Urinary bladder (tissue), 4 donors: ENCODE results near the gene ATP10D. TPM values are rescaled to one million over a fixed set of nuclear protein-coding genes. Genes with fewer than 3 reads are reported as not detected.

ENCODE experiments used
- DNase-seq: peaks from one replicate; pipeline ENCODE4 v3.0.0-alpha.2; 2015; ENCODE audit errors: extremely low spot score
- H3K27ac ChIP-seq: one replicate; pipeline ENCODE4 v1.5.1; 2013; ENCODE audit warnings: low read depth, mild to moderate bottlenecking, moderate library complexity
- H3K36me3 ChIP-seq: one replicate; pipeline ENCODE4 v1.6.1; 2013; ENCODE audit warnings: mild to moderate bottlenecking, moderate library complexity; ENCODE audit not compliant: insufficient read depth
- H3K4me1 ChIP-seq: one replicate; pipeline ENCODE4 v1.6.1; 2013; ENCODE audit warnings: mild to moderate bottlenecking, moderate library complexity; ENCODE audit not compliant: insufficient read depth
- H3K4me3 ChIP-seq: one replicate; pipeline ENCODE4 v1.5.1; 2013; ENCODE audit warnings: low read depth, low read length
- WGBS: extraction: QIAGEN DNeasy Blood & Tissue Kit; methylation state at CpG from one replicate; pipeline ENCODE4 v1.1.7; 2013; 5-methylcytosine and 5-hydroxymethylcytosine counted together
- polyA plus RNA-seq: library from polyadenylated mRNA; stranded (reverse); fragments of 200-250 nt; gene quantifications from one replicate; pipeline ENCODE4 v1.2.3, GENCODE V29; 2013
- total RNA-seq: library from RNA; depleted of rRNA; stranded (reverse); fragments of >200 nt; gene quantifications from one replicate; pipeline ENCODE4 v1.2.3, GENCODE V29; 2014
- donor health status: healthy with polysubstance abuse.
- donor health status: healthy.

ATP10D gene
- total and polyA plus RNA-seq, 2 donors, result 12.3 to 38.3 TPM

- H3K4me3 ChIP-seq, result no peak overlapping the region
- H3K27ac ChIP-seq, result no peak overlapping the region
- no peaks in the 10 kb centered on the region for H3K36me3 ChIP-seq
- no peaks in the 10 kb centered on the region for H3K4me1 ChIP-seq
- DNase-seq, result no peak
- 95% methylated on average over 3 of the region's 3 CpGs for WGBS
Observed at GRCh38 chr4:47606482-47606881, 121.4 kb downstream of the ATP10D start.

DNA sequence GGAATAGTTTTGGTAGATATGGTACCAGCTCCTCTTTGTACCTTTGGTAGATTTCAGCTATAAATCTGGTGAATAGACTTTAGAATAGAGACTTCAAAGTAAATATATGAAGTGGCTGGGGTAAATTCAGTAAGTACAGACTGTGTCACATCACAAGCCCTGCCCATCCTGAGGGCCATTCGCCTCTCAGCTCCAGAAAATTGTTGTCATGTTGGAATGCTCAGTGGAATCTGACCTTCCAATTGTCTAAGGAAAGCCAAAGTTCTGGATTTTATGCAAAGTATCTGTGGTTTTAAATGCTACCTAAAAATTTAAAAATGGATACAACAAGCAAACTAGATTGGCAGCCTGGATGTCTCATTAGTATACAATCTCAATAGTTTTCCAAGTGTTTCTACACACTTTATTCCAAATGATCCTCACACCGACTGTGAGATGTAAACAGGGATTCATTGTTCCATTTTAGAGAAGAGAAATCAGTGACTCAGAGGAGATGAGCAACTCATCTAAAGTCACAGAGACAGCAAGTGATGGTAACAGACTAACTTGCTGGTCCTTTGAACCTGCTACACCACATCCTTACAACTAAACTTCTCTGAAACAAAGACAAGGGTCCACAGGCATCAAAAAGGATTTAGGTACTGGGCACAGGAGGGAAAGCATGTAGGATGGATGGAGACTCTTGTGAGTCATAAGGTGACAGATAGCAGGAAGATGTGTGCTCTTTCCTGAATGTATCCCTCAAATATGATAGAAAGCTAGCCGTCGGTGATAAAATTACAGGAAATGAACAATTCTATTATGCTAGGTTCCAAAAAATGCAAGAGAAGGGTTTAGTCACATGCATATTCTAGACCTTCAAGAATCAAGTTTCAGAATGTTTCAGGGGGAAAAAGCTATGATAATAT is 127.3 kb downstream of the ATP10D start:
- H3K4me1 ChIP-seq, result no peaks in the 10 kb centered on the region
- WGBS, result 79% methylated on average over 4 of the region's 4 CpGs
- DNase-seq, result no peak
- H3K4me3 ChIP-seq, result no peak overlapping the region
- H3K27ac ChIP-seq, result no peak overlapping the region
- H3K36me3 ChIP-seq, result no peaks in the 10 kb centered on the region

DNA sequence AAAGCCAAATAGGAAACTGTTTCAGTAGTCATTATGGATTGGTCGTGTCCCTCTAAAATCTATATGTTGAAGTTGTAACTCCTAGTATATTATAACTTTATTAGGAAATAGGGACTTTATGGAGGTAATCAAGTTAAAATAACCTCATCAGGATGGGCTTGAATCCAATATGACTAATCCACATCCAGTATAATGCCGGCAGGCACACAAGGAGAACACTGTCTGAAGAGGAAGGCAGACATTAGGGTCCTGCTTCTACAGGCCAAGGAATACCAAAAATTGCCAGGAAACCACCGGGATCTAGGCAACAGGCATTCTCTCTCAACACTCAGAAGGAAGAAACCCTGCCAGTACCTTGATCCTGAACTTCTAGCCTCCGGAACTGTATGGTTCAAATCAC is 130.3 kb downstream of the ATP10D start:
- Histone ChIP-seq H3K4me1 (no peaks in the 10 kb centered on the region), H3K36me3 (no peaks in the 10 kb centered on the region), H3K4me3 (no peak overlapping the region), H3K27ac (no peak overlapping the region)
- 81% methylated on average over 4 of the region's 4 CpGs for WGBS
- no peak for DNase-seq

DNA sequence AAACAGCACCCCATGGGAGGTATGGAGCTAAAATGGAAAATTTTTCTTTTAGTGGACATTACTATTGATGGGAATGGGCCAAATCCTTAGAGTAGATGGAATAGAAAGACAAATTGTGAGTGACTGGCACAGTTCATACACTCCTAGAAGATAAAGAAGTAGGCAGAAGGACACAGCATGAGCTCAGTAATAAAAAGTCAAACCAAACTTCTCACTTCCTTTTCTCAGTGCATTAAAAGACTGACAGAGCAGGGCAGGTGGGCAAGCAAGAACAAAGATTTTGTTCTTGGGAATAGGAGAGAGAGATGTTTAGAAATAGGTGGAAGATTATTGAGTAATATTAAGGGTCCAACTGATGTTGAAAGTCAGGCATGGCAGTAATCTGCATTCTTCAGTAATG is 132.5 kb downstream of the ATP10D start:
- no peak overlapping the region for H3K4me3 ChIP-seq
- H3K36me3 ChIP-seq, result no peaks in the 10 kb centered on the region
- no peaks in the 10 kb centered on the region for H3K4me1 ChIP-seq
- H3K27ac ChIP-seq, result no peak overlapping the region
- no peak for DNase-seq

DNA sequence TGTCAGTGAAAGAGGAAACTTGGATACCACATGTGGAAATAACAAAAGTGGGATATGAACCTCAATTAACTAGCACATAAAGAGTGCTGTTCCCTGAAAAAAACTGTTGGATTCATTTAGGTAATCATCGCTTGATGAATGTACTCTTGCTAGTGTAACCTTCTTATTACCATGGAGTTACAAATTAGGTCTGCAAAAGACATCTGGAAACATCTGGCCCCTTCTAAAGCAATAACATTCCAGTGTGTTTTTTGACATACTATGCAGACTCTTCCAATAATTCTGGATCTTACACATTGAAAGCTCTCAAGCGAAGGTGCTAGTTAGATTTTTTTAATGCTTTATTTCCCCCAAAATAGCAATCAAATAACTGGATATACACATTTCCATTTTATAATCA is 134.6 kb downstream of the ATP10D start:
- 63% methylated on average over 2 of the region's 2 CpGs for WGBS

DNA sequence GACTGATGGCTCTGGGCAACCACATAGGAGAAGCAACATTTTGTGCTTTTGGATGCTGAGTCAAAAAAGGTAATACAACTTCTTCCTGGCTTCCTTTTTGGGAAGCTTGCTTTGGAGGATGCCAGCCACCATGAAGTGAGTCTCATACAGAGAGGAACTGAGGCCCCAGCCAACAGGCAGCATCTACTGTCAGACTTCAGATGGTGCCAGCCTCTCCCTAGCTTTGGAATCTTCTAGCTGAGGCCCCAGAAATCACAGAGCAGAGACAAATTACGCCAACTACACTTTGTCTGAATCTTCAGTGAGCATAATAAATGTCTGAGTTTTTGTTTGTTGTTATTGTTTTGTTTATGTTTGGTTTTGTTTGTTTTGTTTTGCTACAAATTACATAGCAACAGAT is 136.1 kb downstream of the ATP10D start:
- Histone ChIP-seq H3K36me3 (no peaks in the 10 kb centered on the region), H3K4me3 (no peak overlapping the region), H3K27ac (no peak overlapping the region), H3K4me1 (no peaks in the 10 kb centered on the region)
- WGBS, result 42% methylated on average over 1 of the region's 1 CpG
- DNase-seq, result no peak

More for the DNA sequence above, 134.6 kb downstream of the ATP10D start:
- Histone ChIP-seq H3K27ac (no peak overlapping the region), H3K36me3 (no peaks in the 10 kb centered on the region), H3K4me3 (no peak overlapping the region), H3K4me1 (no peaks in the 10 kb centered on the region)
- peak; percentile 3 for DNase-seq

GRCh38 chr4:47624031-47624441 is 139.0 kb downstream of the ATP10D start:
- DNase-seq, result no peak
- H3K27ac ChIP-seq, result no peak overlapping the region
- no peaks in the 10 kb centered on the region for H3K36me3 ChIP-seq
- H3K4me1 ChIP-seq, result no peaks in the 10 kb centered on the region
- no peak overlapping the region for H3K4me3 ChIP-seq

GRCh38 chr4:47631161-47631560 is 146.1 kb downstream of the ATP10D start:
- Histone ChIP-seq H3K4me3 (no peak overlapping the region), H3K4me1 (no peaks in the 10 kb centered on the region), H3K36me3 (no peaks in the 10 kb centered on the region), H3K27ac (no peak overlapping the region)
- WGBS, result 87% methylated on average over 4 of the region's 4 CpGs
- DNase-seq, result no peak

GRCh38 chr4:47639531-47639930 is 154.5 kb downstream of the ATP10D start:
- 65% methylated on average over 3 of the region's 3 CpGs for WGBS
- Histone ChIP-seq H3K27ac (no peak overlapping the region), H3K4me1 (no peaks in the 10 kb centered on the region)

DNA sequence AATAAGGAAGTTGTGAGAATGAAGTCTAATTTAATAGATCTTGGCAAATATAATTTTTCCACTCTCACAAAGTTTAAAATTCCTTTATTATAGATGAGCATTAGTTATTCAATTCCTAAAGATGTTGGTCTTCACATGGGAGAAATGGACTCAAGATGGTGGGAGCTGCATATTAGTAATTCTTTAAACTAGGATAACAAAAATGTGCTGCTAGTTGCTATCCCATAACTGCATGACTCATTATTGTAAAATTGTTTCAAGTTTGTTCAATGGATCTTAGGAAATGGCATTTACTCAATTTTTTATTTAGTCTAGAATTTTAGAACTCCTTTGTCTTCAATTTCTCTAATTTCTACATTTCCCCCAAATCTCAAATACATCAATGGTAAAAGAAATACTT is 155.8 kb downstream of the ATP10D start:
- no peak for DNase-seq
- Histone ChIP-seq H3K4me1 (no peaks in the 10 kb centered on the region), H3K36me3 (no peaks in the 10 kb centered on the region), H3K4me3 (no peak overlapping the region), H3K27ac (no peak overlapping the region)

More at GRCh38 chr4:47639531-47639930, 154.5 kb downstream of the ATP10D start:
- H3K36me3 ChIP-seq, result no peaks in the 10 kb centered on the region
- DNase-seq, result no peak
- no peak overlapping the region for H3K4me3 ChIP-seq

DNA sequence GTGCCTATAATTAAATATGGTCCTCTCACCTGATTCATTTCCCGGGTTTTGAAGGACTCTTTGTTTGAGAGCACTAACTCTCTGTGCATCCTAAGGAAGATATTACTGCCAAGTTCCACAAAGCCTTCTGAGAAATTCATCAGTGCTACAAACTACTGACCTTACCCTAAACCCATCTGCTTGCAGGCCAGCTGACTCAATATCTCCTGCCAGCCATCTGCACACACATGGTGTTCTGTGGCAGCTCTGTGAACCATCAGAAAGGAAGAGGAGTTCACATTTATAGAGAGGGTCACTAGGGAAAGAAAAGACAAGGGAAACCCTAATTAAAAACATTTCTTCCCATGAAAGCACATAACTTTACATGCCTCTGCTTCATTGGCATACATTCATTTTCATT is 156.7 kb downstream of the ATP10D start:
- WGBS, result 61% methylated on average over 1 of the region's 1 CpG
- Histone ChIP-seq H3K4me1 (no peaks in the 10 kb centered on the region), H3K27ac (no peak overlapping the region), H3K4me3 (no peak overlapping the region), H3K36me3 (no peaks in the 10 kb centered on the region)
- DNase-seq, result no peak

GRCh38 chr4:47642191-47642830 is 157.2 kb downstream of the ATP10D start:
- WGBS, result 90% methylated on average over 6 of the region's 6 CpGs

More at GRCh38 chr4:47642191-47642830, 157.2 kb downstream of the ATP10D start:
- H3K27ac ChIP-seq, result no peak overlapping the region
- no peaks in the 10 kb centered on the region for H3K4me1 ChIP-seq
- H3K4me3 ChIP-seq, result no peak overlapping the region
- DNase-seq, result no peak
- H3K36me3 ChIP-seq, result no peaks in the 10 kb centered on the region
